SK-N-SH treated with all-trans-retinoic acid at 6 μM for 48 hours (cell line): ENCODE data around the gene MUC5AC.

ENCODE experiments used
- ATAC-seq: fragments of 200-7000 bp; cut with Tn5 transposase; 3 replicates; pipeline ENCODE4 v1.9.1; 2020; ENCODE audit warnings: mild to moderate bottlenecking, moderate library complexity
- ARNTL ChIP-seq: fragments of 450-650 bp; formaldehyde crosslinking; IDR thresholded peaks from 2 replicates; pipeline ENCODE4 v1.5.0; 2020; ENCODE audit warnings: low read depth, mild to moderate bottlenecking, moderate library complexity, borderline replicate concordance
- BACH2 ChIP-seq: fragments of 250-450 bp; sonication (Bioruptor Pico); IDR thresholded peaks from 2 replicates; pipeline ENCODE4 v1.9.0; 2021; ENCODE audit warnings: mild to moderate bottlenecking, borderline replicate concordance
- CSDC2 ChIP-seq: fragments of 250-450 bp; sonication (Bioruptor Pico); IDR thresholded peaks from 2 replicates; pipeline ENCODE4 v1.5.0; 2020; ENCODE audit warnings: mild to moderate bottlenecking, moderate library complexity
- GLIS3 ChIP-seq: fragments of 250-450 bp; sonication (Bioruptor Pico); IDR thresholded peaks from 2 replicates; pipeline ENCODE4 v1.5.0; 2020; ENCODE audit warnings: mild to moderate bottlenecking, moderate library complexity
- ISL1 ChIP-seq: fragments of 250-450 bp; sonication (Bioruptor Pico); IDR thresholded peaks from 2 replicates; pipeline ENCODE4 v2.1.2; 2022; ENCODE audit warnings: mild to moderate bottlenecking, moderate library complexity
- OSR1 ChIP-seq: fragments of 250-450 bp; sonication (Bioruptor Pico); IDR thresholded peaks from 2 replicates; pipeline ENCODE4 v1.8.0; 2022; ENCODE audit warnings: moderate library complexity, mild to moderate bottlenecking, inconsistent platforms
- PPARA ChIP-seq: fragments of 250-450 bp; sonication (Bioruptor Pico); IDR thresholded peaks from 2 replicates; pipeline ENCODE4 v1.5.0; 2020; ENCODE audit warnings: mild to moderate bottlenecking, borderline replicate concordance
- RARB ChIP-seq: fragments of 250-450 bp; sonication (Bioruptor Pico); IDR thresholded peaks from 2 replicates; pipeline ENCODE4 v1.8.0; 2021; ENCODE audit warnings: mild to moderate bottlenecking, moderate library complexity
- SNAI2 ChIP-seq: fragments of 250-450 bp; sonication (Bioruptor Pico); IDR thresholded peaks from 2 replicates; pipeline ENCODE4 v1.5.0; 2020; ENCODE audit warnings: mild to moderate bottlenecking, moderate library complexity
- TCF4 ChIP-seq: fragments of 250-450 bp; sonication (Bioruptor Pico); IDR thresholded peaks from 2 replicates; pipeline ENCODE4 v1.8.0; 2021; ENCODE audit warnings: mild to moderate bottlenecking, moderate library complexity, borderline replicate concordance
- TOX ChIP-seq: fragments of 250-450 bp; sonication (Bioruptor Pico); IDR thresholded peaks from 2 replicates; pipeline ENCODE4 v1.8.0; 2021; ENCODE audit warnings: mild to moderate bottlenecking, moderate library complexity, borderline replicate concordance
- ZC3H10 ChIP-seq: fragments of 250-450 bp; sonication (Bioruptor Pico); IDR thresholded peaks from 2 replicates; pipeline ENCODE4 v1.5.1; 2021; ENCODE audit warnings: mild to moderate bottlenecking, moderate library complexity
- ZFP3 ChIP-seq: fragments of 250-450 bp; sonication (Bioruptor Pico); IDR thresholded peaks from 2 replicates; pipeline ENCODE4 v1.5.0; 2020; ENCODE audit warnings: mild to moderate bottlenecking, moderate library complexity
- ZNF565 ChIP-seq: fragments of 450-650 bp; formaldehyde crosslinking; conservative IDR thresholded peaks from 2 replicates; pipeline ENCODE4 v1.5.0; 2020; ENCODE audit warnings: low read depth, mild to moderate bottlenecking, moderate library complexity
- ZNF70 ChIP-seq: fragments of 450-650 bp; formaldehyde crosslinking; IDR thresholded peaks from 2 replicates; pipeline ENCODE4 v1.5.0; 2020; ENCODE audit warnings: mild to moderate bottlenecking, moderate library complexity
- ZNF8 ChIP-seq: fragments of 450-650 bp; formaldehyde crosslinking; IDR thresholded peaks from 2 replicates; pipeline ENCODE4 v1.5.0; 2020; ENCODE audit warnings: mild to moderate bottlenecking, moderate library complexity
- TF ChIP-seq, protein P1 (sequence below): fragments of 250-450 bp; sonication (Bioruptor Pico); IDR thresholded peaks from 2 replicates; pipeline ENCODE4 v1.8.0; 2021; ENCODE audit warnings: low read depth, mild to moderate bottlenecking, moderate library complexity, borderline replicate concordance
- TF ChIP-seq, protein P2 (sequence below): fragments of 250-450 bp; sonication (Bioruptor Pico); IDR thresholded peaks from 2 replicates; pipeline ENCODE4 v1.5.0; 2020; ENCODE audit warnings: mild to moderate bottlenecking, moderate library complexity
- TF ChIP-seq, protein P3 (sequence below): fragments of 250-450 bp; sonication (Bioruptor Pico); IDR thresholded peaks from 2 replicates; pipeline ENCODE4 v1.5.1; 2020; ENCODE audit warnings: low read depth, mild to moderate bottlenecking, moderate library complexity

Gene MUC5AC

DNA sequence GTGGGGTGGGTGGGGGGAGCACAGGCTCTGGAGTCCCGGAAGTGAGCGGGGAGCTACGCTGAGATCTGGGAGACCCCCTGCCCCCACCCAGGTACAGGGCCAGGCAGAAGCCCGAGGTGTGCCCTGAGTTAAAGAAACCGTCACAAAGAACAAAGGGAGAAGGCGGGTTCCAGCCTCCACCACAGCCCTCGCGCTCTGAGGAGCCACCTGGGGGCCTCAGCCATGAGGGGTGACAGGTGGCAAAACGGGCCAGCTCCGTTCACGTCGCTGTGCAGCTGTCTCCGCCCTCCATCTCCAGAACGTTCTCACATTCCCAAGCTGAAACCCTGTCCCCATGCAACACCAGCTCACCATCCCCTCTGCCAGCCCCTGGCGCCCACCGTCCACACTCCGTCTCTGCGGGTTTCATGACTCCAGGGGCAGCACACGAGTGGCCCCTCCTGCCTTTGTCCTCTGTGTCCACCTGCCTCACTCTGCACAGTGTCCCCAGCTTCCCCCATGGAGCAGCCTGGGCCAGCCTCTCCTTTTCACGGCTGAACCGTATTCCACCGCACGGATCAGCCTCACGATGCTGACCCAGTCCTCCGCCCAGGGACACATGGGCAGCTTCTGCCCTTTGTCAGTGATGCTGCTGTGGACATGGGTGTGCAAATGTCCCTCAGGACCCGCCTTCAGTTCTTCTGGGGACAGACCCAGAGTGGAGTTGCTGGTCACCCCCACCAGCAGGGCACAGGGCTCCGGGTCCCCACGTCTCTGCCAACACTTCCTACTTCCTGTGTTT lies 63.4 kb downstream of the MUC5AC start:
- TF ChIP-seq CSDC2 (CRISPR knock-in tag): no peak
- no peak for TF ChIP-seq ZNF565 (CRISPR knock-in tag)
- TF ChIP-seq ZNF8 (CRISPR knock-in tag): no peak
- TF ChIP-seq SNAI2 (CRISPR knock-in tag): no peak
- TF ChIP-seq ZC3H10 (CRISPR knock-in tag): no peak
- no peak for TF ChIP-seq PPARA (CRISPR knock-in tag)
- TF ChIP-seq, protein P1, sequence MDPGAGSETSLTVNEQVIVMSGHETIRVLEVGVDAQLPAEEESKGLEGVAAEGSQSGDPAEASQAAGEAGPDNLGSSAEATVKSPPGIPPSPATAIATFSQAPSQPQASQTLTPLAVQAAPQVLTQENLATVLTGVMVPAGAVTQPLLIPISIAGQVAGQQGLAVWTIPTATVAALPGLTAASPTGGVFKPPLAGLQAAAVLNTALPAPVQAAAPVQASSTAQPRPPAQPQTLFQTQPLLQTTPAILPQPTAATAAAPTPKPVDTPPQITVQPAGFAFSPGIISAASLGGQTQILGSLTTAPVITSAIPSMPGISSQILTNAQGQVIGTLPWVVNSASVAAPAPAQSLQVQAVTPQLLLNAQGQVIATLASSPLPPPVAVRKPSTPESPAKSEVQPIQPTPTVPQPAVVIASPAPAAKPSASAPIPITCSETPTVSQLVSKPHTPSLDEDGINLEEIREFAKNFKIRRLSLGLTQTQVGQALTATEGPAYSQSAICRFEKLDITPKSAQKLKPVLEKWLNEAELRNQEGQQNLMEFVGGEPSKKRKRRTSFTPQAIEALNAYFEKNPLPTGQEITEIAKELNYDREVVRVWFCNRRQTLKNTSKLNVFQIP (CRISPR knock-in tag): no peak
- TF ChIP-seq OSR1: no peak
- TF ChIP-seq, protein P2, sequence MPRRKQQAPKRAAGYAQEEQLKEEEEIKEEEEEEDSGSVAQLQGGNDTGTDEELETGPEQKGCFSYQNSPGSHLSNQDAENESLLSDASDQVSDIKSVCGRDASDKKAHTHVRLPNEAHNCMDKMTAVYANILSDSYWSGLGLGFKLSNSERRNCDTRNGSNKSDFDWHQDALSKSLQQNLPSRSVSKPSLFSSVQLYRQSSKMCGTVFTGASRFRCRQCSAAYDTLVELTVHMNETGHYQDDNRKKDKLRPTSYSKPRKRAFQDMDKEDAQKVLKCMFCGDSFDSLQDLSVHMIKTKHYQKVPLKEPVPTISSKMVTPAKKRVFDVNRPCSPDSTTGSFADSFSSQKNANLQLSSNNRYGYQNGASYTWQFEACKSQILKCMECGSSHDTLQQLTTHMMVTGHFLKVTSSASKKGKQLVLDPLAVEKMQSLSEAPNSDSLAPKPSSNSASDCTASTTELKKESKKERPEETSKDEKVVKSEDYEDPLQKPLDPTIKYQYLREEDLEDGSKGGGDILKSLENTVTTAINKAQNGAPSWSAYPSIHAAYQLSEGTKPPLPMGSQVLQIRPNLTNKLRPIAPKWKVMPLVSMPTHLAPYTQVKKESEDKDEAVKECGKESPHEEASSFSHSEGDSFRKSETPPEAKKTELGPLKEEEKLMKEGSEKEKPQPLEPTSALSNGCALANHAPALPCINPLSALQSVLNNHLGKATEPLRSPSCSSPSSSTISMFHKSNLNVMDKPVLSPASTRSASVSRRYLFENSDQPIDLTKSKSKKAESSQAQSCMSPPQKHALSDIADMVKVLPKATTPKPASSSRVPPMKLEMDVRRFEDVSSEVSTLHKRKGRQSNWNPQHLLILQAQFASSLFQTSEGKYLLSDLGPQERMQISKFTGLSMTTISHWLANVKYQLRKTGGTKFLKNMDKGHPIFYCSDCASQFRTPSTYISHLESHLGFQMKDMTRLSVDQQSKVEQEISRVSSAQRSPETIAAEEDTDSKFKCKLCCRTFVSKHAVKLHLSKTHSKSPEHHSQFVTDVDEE (CRISPR knock-in tag): no peak
- TF ChIP-seq, protein P3, sequence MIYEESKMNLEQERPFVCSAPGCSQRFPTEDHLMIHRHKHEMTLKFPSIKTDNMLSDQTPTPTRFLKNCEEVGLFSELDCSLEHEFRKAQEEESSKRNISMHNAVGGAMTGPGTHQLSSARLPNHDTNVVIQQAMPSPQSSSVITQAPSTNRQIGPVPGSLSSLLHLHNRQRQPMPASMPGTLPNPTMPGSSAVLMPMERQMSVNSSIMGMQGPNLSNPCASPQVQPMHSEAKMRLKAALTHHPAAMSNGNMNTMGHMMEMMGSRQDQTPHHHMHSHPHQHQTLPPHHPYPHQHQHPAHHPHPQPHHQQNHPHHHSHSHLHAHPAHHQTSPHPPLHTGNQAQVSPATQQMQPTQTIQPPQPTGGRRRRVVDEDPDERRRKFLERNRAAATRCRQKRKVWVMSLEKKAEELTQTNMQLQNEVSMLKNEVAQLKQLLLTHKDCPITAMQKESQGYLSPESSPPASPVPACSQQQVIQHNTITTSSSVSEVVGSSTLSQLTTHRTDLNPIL (CRISPR knock-in tag): no peak
- no peak for TF ChIP-seq ARNTL (CRISPR knock-in tag)
- no peak for TF ChIP-seq TOX (CRISPR knock-in tag)
- TF ChIP-seq TCF4 (CRISPR knock-in tag): no peak
- TF ChIP-seq ISL1 (CRISPR knock-in tag): no peak
- no peak for TF ChIP-seq ZFP3
- no peak for ATAC-seq

DNA sequence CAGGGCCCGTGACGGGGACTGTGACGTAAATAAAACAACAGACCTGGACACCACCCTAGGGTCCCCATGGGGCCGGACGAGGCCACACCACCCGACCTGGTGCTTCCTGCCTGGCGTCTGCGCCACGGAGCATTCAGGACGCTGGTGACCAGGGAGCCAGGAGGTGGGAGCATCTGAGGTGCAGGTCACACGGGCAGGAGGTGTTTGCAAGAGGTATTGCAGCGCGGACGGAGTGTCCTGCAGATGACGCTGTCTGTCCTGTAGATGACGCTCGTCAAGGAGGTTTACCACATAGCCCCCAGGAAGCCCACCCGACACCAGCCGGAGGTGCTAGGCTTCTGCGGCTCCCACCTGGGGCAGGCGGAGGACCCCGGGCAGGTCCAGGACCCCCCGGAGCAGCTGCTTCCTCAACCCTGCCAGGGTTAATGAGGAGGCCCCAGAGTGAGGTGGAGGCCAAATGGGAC lies 64.1 kb downstream of the MUC5AC start:
- TF ChIP-seq GLIS3 (CRISPR knock-in tag) (no peak), ZFP3 (no peak), PPARA (CRISPR knock-in tag) (no peak), SNAI2 (CRISPR knock-in tag) (no peak), TCF4 (CRISPR knock-in tag) (no peak), BACH2 (CRISPR knock-in tag) (no peak), ZNF70 (CRISPR knock-in tag) (no peak)
- TF ChIP-seq, protein P2 (CRISPR knock-in tag): no peak
- ATAC-seq: no peak

DNA sequence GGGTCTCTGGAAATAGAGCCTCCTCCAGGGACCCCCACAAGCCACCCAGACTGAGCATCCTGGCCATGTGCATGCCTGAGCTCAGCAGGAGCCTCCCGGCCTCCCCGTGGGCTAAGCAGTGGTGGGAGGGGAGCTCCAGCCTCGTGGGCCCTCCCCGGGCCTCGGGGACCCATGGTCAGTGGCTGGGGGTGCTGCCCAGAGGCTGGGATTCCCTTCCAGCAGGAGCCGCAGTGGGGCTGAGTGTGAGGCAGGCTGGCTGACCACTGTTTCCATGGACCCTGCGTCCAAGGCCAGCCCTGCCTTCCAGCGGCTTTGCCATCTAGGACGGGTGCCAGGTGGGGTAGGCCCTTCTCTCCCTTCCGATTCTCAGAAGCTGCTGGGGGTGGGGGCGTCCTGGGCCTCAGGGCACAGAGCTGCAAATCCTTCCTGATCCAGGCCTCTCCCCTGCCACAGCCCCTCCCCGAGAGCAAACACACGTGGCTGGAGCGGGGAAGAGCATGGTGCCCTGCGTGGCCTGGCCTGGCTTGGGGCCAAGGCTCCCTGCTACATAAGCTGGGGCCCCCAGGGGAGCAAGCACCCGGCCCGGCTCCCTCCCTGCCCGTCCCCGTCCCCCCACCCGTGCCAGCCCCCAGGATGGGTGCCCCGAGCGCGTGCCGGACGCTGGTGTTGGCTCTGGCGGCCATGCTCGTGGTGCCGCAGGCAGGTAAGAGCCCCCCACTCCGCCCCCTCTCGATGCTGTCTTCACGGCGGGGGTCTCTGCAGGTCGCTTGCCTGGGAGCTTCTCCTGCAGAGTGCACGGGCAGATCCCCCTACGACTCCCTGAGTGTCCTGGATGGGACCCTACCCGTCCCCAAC lies 65.0 kb downstream of the MUC5AC start, which contains the start of gene MUC5B:
MUC5B (plus strand) TSS at position 576 of the 855 bp plus-strand sequence; CDS start at position 634, 58 bp downstream.
- no peak for ATAC-seq
- TF ChIP-seq RARB (CRISPR knock-in tag): no peak
- TF ChIP-seq OSR1: no peak
- no peak for TF ChIP-seq SNAI2 (CRISPR knock-in tag)
- no peak for TF ChIP-seq ZFP3
- TF ChIP-seq, all 23 proteins: peak for 0
